IMR-90 (cell line): ENCODE results near the gene LAMC2. TPM values are rescaled to one million over a fixed set of nuclear protein-coding genes. Genes with fewer than 3 reads are reported as not detected.

Source experiments
- ATAC-seq: fragments of 200-7000 bp; cut with Tn5 transposase; 2 replicates; pipeline ENCODE4 v1.9.1; 2020; ENCODE audit warnings: low read depth, mild to moderate bottlenecking, moderate library complexity
- BruUV-seq: library from RNA; stranded (reverse); fragments of 400-500 nt; replicated peaks from 2 replicates; lab custom pipeline; 2021; lab: Mats Ljungman, UMichigan
- CTCF ChIA-PET: fragments of 300-600 bp; formaldehyde crosslinking; extraction: SDS; loops from one replicate; lab custom pipeline; 2021; ENCODE audit warnings: antibody characterized with exemption; lab: Yijun Ruan, JAX
- POLR2A ChIA-PET: fragments of 300-600 bp; sonication (Branson Sonifier 250); formaldehyde crosslinking; loops from one replicate; lab custom pipeline; 2022; ENCODE audit warnings: antibody characterized with exemption; ENCODE audit not compliant: unreplicated experiment; lab: Charles Lee
- DNase-seq: peaks from one replicate; pipeline ENCODE4 v3.0.0; 2013
- H2AFZ ChIP-seq: replicated peaks from 2 replicates; pipeline ENCODE3; 2013; ENCODE audit warnings: low read length, mild to moderate bottlenecking; ENCODE audit not compliant: poor library complexity
- H2AK5ac ChIP-seq: 2 replicates; pipeline ENCODE4 v1.6.1; 2013; ENCODE audit warnings: low read depth, low read length, inconsistent platforms
- H2AK9ac ChIP-seq: replicated peaks from 2 replicates; pipeline ENCODE3; 2013; ENCODE audit warnings: mild to moderate bottlenecking, low read depth, low read length, moderate library complexity; ENCODE audit not compliant: poor library complexity
- H2BK120ac ChIP-seq: 2 replicates; pipeline ENCODE4 v1.6.1; 2013; ENCODE audit warnings: low read depth, low read length, inconsistent platforms
- H2BK15ac ChIP-seq: 3 replicates; pipeline ENCODE4 v1.6.1; 2013; ENCODE audit warnings: low read depth, low read length, inconsistent platforms
- H2BK20ac ChIP-seq: 2 replicates; pipeline ENCODE4 v1.6.1; 2013; ENCODE audit warnings: low read depth, mild to moderate bottlenecking, inconsistent platforms, low read length, moderate library complexity
- H2BK5ac ChIP-seq: 2 replicates; pipeline ENCODE4 v1.6.1; 2013; ENCODE audit warnings: mild to moderate bottlenecking, low read depth, low read length, inconsistent platforms; ENCODE audit not compliant: poor library complexity, severe bottlenecking
- H3K14ac ChIP-seq: replicated peaks from 2 replicates; pipeline ENCODE4 v1.6.1; 2013; ENCODE audit warnings: low read depth, low read length, inconsistent platforms
- H3K18ac ChIP-seq: 2 replicates; pipeline ENCODE4 v1.6.1; 2013; ENCODE audit warnings: low read depth, low read length, control low read depth
- H3K23ac ChIP-seq: 2 replicates; pipeline ENCODE4 v1.6.1; 2013; ENCODE audit warnings: low read depth, low read length, inconsistent platforms
- H3K27ac ChIP-seq: 2 replicates; pipeline ENCODE4 v1.5.1; 2013; ENCODE audit warnings: mild to moderate bottlenecking, control low read depth, low read length; ENCODE audit not compliant: insufficient read depth
- H3K27me3 ChIP-seq: 2 replicates; pipeline ENCODE4 v1.6.1; 2013; ENCODE audit warnings: low read length; ENCODE audit not compliant: control insufficient read depth, insufficient read depth
- H3K36me3 ChIP-seq: 2 replicates; pipeline ENCODE4 v1.6.1; 2013; ENCODE audit warnings: low read length, mixed read lengths; ENCODE audit not compliant: control insufficient read depth, insufficient read depth
- H3K4ac ChIP-seq: 2 replicates; pipeline ENCODE4 v1.6.1; 2013; ENCODE audit warnings: low read depth, low read length, inconsistent platforms
- H3K4me1 ChIP-seq: 2 replicates; pipeline ENCODE4 v1.6.1; 2013; ENCODE audit warnings: low read length, mixed read lengths; ENCODE audit not compliant: control insufficient read depth, insufficient read depth
- H3K4me2 ChIP-seq: 2 replicates; pipeline ENCODE4 v1.6.1; 2013; ENCODE audit warnings: low read depth, mild to moderate bottlenecking, control low read depth, low read length, moderate library complexity
- H3K4me3 ChIP-seq: 2 replicates; pipeline ENCODE4 v1.5.1; 2013; ENCODE audit warnings: low read depth, mild to moderate bottlenecking, control low read depth, low read length, moderate library complexity; ENCODE audit not compliant: insufficient read depth
- H3K56ac ChIP-seq: 2 replicates; pipeline ENCODE4 v1.6.1; 2013; ENCODE audit warnings: low read length, inconsistent platforms; ENCODE audit not compliant: insufficient read depth; ENCODE audit errors: extremely low read depth
- H3K79me1 ChIP-seq, 2 experiments: 2 replicates each; pipeline ENCODE4 v1.6.1; 2013; ENCODE audit warnings: low read length in 2 of 2, inconsistent platforms in 1 of 2, low read depth in 1 of 2
- H3K9ac ChIP-seq: 2 replicates; pipeline ENCODE4 v1.6.1; 2013; ENCODE audit warnings: low read depth, low read length, control low read depth
- H3K9me1 ChIP-seq: 2 replicates; pipeline ENCODE4 v1.6.1; 2013; ENCODE audit warnings: low read length, inconsistent platforms; ENCODE audit not compliant: insufficient read depth
- H3K9me3 ChIP-seq: 2 replicates; pipeline ENCODE4 v1.6.1; 2013; ENCODE audit warnings: low read length; ENCODE audit not compliant: control insufficient read depth, insufficient read depth
- H4K20me1 ChIP-seq: 2 replicates; pipeline ENCODE4 v1.6.1; 2013; ENCODE audit warnings: low read length, inconsistent platforms; ENCODE audit not compliant: insufficient read depth
- H4K5ac ChIP-seq: 2 replicates; pipeline ENCODE4 v1.6.1; 2013; ENCODE audit warnings: mild to moderate bottlenecking, low read depth, low read length, control low read depth
- H4K8ac ChIP-seq, 2 experiments: 2 replicates each; pipeline ENCODE4 v1.6.1; 2013; ENCODE audit warnings: low read depth in 2 of 2, low read length in 2 of 2, control low read depth in 1 of 2, inconsistent platforms in 1 of 2
- H4K91ac ChIP-seq: 2 replicates; pipeline ENCODE4 v1.6.1; 2013; ENCODE audit warnings: low read depth, low read length, inconsistent platforms; ENCODE audit not compliant: insufficient read depth
- CHD1 ChIP-seq: IDR thresholded peaks from 2 replicates; pipeline ENCODE4 v1.6.1; 2012; ENCODE audit warnings: low read depth, low read length, improper control_type of control experiment
- CTCF ChIP-seq: conservative IDR thresholded peaks from 2 replicates; pipeline ENCODE4 v1.5.1; 2012; ENCODE audit warnings: mild to moderate bottlenecking, low read depth, low read length, improper control_type of control experiment
- WGBS, 2 experiments: methylation state at CpG; one replicate each; pipeline versions ENCODE4 v1.1.5 to v1.1.7; 2013; ENCODE audit warnings: missing lambda C conversion rate in 2 of 2; ENCODE audit not compliant: insufficient read length in 1 of 2; ENCODE audit errors: extremely low coverage in 2 of 2; 5-methylcytosine and 5-hydroxymethylcytosine counted together
- dilution Hi-C: fragments of 300-500 bp; cut with HindIII; formaldehyde crosslinking; loops from one replicate; pipeline ENCODE4 v1.14.3; 2018; ENCODE audit warnings: low sequenced_read_pairs; ENCODE audit not compliant: unreplicated experiment
- in situ Hi-C: fragments of 300-500 bp; cut with MboI; formaldehyde crosslinking; loops from 3 replicates; pipeline ENCODE4 v1.14.3; 2019; ENCODE audit warnings: low sequenced_read_pairs, inconsistent platforms, mixed read lengths
- intact Hi-C: fragments of 100-400 bp; cut with micrococcal nuclease; formaldehyde crosslinking; loops from 2 replicates; pipeline ENCODE4 v1.10.0; 2022
- polyA plus RNA-seq, 3 experiments: library from polyadenylated mRNA; depleted of rRNA; stranded (reverse); fragments of >200 nt; gene quantifications; 2 replicates each; pipeline ENCODE4 v1.2.3, GENCODE V29; 2012; ENCODE audit warnings: low replicate concordance in 1 of 3
- total RNA-seq: library from RNA; depleted of rRNA; stranded (reverse); fragments of >200 nt; gene quantifications from 2 replicates; pipeline ENCODE4 v1.2.3, GENCODE V29; 2012

The LAMC2 gene
- total and polyA plus RNA-seq, 2 of the 4 experiments (the other 2 are of a cell fraction) = 2.3 to 2.8 TPM

GRCh38 chr1:183186841-183187240 lies 777 bp downstream of the LAMC2 start:
- TF ChIP-seq CHD1 (no peak), CTCF (no peak)
- no peak overlapping the region for H3K4me2 ChIP-seq
- DNase-seq = no peak
- H2AK9ac ChIP-seq = no peak overlapping the region
- dilution Hi-C loops = no loop called here
- no peak overlapping the region for H3K14ac ChIP-seq
- H3K9me1 ChIP-seq = peaks cover 2% of the 10 kb centered on the region; the same call in 1 of the 2 replicates
- no peak overlapping the region for H4K91ac ChIP-seq
- in situ Hi-C loops = no loop called here
- H2BK15ac ChIP-seq = no peak overlapping the region
- H3K9ac ChIP-seq = no peak overlapping the region
- H4K8ac ChIP-seq = no peak overlapping the region
- H3K4me3 ChIP-seq = no peak overlapping the region
- no peak for ATAC-seq
- intact Hi-C loops = no loop called here
- H2BK20ac ChIP-seq = no peak overlapping the region
- H3K9me3 ChIP-seq = no peaks in the 10 kb centered on the region
- no peak overlapping the region for H2AFZ ChIP-seq
- CTCF ChIA-PET = no interaction called here
- H3K36me3 ChIP-seq = no peaks in the 10 kb centered on the region
- POLR2A ChIA-PET = no interaction called here
- H3K4me1 ChIP-seq = peaks cover 4% of the 10 kb centered on the region; the same call in 1 of the 2 replicates
- H3K79me1 ChIP-seq = no peaks in the 10 kb centered on the region
- H4K5ac ChIP-seq = no peak overlapping the region
- WGBS, 2 experiments = 100% methylated on average over 1 of the region's 4 CpGs; no CpG with 5 or more reads in 1 of the 2 experiments
- H3K27ac ChIP-seq = no peak overlapping the region
- H3K4ac ChIP-seq = no peak overlapping the region
- no peak overlapping the region for H3K18ac ChIP-seq
- no peaks in the 10 kb centered on the region for H4K20me1 ChIP-seq
- H3K23ac ChIP-seq = no peak overlapping the region
- H2BK5ac ChIP-seq = no peak overlapping the region
- H3K56ac ChIP-seq = no peak overlapping the region
- H3K27me3 ChIP-seq = no peaks in the 10 kb centered on the region
- no TSS peak for BruUV-seq
- H2BK120ac ChIP-seq = no peak overlapping the region
- H2AK5ac ChIP-seq = no peak overlapping the region
